ENCODE measurements around the gene SYNM. TPM values are rescaled to one million over a fixed set of nuclear protein-coding genes. Genes with fewer than 3 reads are reported as not detected.

Gene SYNM
- total and polyA plus RNA-seq, 2 experiments from 2014 or later = 5.4 to 8.0 TPM

GRCh38 chr15:99118801-99119546, 14.1 kb downstream of the SYNM start:
- H3K27ac ChIP-seq = no peak overlapping the region
- H3K4me1 ChIP-seq (ENCODE audit: low read depth) = peaks cover 10% of the 10 kb centered on the region
- no peak for DNase-seq (ENCODE audit: low read depth in 1 of 2, low spot score in 1 of 2)
- no peaks in the 10 kb centered on the region for H3K9me3 ChIP-seq (ENCODE audit: low read depth)
- no peaks in the 10 kb centered on the region for H3K36me3 ChIP-seq
- H3K4me3 ChIP-seq = no peak overlapping the region
- TF ChIP-seq CTCF (IDR thresholded peaks at IDR 0.05; ENCODE audit: low read depth, low read length) = no peak
- no peaks in the 10 kb centered on the region for H3K27me3 ChIP-seq

DNA sequence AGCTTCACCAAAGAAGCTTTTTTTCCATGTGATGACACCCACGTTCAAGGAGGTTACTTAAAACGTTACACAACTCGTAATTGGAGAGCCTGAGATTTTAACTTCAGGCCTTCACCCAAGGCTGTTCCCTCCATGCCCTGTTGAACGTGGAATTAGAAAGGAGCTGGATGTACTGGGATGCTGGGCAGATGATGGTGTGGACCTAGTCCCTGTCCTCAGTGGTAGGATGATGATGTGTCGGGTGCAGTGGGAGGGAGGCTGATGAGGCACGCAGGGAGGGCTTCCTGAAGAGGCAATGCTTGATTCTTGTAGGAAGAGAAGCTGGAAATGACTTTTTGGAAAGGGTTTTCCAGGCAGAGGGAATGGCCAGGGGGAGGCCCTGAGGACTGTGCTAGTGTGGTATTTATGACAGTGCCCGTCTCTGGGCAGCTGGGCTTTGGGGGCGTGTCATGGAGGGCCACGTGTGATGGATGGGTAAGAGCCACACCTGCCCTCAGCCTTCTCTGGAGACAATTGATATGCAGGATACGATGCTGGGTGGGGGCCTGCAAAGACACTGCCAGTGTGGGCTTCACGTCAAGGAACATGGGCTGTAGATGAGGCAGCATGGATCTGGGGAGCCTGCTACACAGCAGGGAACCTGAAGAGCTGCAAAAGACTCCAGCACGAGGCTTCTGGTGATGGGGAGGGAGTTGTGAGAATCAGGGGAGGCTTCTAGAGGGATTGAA, 15.3 kb downstream of the SYNM start:
- DNase-seq (ENCODE audit: low read depth in 1 of 2, low spot score in 1 of 2) = peak in 1 of 2 donors; percentile 19
- H3K4me1 ChIP-seq (ENCODE audit: low read depth) = peaks cover 22% of the 10 kb centered on the region
- H3K36me3 ChIP-seq = no peaks in the 10 kb centered on the region
- H3K27ac ChIP-seq = no peak overlapping the region
- no peaks in the 10 kb centered on the region for H3K9me3 ChIP-seq (ENCODE audit: low read depth)
- TF ChIP-seq CTCF (IDR thresholded peaks at IDR 0.05; ENCODE audit: low read depth, low read length) = no peak
- H3K4me3 ChIP-seq = no peak overlapping the region
- H3K27me3 ChIP-seq = no peaks in the 10 kb centered on the region

DNA sequence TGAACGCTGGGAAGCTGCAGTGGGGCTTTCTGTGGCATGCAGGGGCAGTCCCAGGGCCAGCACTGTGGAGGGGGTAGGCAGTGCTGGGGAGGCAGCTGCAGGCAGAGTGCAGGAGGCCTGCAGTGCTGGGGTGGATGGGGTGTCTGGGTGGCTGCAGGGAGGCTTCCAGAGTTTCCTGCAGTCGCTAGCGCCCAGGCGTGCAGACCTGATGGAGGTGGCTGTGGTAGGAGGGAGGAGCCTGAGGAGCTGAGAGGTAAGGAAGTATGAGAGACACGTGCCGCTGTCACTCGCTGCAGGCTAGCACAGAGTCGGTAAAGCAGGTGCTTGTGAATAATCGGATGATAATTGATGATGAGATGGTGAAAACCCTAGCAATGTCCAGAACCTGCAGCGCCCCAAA, 16.3 kb downstream of the SYNM start:
- no peak overlapping the region for H3K27ac ChIP-seq
- no peak for TF ChIP-seq CTCF (IDR thresholded peaks at IDR 0.05; ENCODE audit: low read depth, low read length)
- H3K4me3 ChIP-seq = no peak overlapping the region
- no peaks in the 10 kb centered on the region for H3K36me3 ChIP-seq
- no peak for DNase-seq (ENCODE audit: low read depth in 1 of 2, low spot score in 1 of 2)
- H3K9me3 ChIP-seq (ENCODE audit: low read depth) = no peaks in the 10 kb centered on the region
- no peaks in the 10 kb centered on the region for H3K27me3 ChIP-seq
- peaks cover 27% of the 10 kb centered on the region for H3K4me1 ChIP-seq (ENCODE audit: low read depth)

DNA sequence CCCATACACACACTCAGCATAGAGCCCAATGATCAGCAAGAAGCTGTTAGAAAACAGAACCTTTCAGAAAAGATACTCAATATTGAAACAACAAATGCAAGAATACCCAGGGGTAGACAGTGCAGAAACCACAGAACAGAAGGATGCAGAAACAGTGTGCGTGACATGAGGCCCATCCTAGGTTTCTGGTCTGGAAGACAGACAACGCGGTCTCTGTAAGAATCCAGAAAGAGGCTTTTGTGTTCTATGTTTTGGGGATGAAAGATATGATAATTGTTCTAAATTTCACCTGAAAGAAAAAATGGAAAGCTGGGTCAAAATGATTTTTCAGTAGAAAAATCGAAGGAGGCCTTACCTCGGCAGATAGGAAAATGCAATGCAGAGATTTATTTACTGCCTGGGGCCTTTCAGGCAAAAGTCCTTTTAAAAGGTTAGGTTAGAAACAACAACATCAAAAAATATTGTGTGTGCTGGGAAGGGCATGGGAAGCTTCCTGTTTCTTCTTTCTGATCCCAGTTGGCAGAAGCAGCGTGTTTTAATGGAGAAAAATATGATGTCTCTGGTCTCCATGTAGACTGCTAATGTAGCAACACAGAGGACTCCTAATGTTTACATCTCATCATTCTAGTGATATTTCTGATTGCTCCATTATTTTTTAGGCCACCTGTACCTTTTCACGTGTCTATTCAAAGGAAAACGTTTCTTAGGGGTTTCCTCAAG, 17.0 kb downstream of the SYNM start:
- DNase-seq (ENCODE audit: low read depth in 1 of 2, low spot score in 1 of 2) = no peak
- no peaks in the 10 kb centered on the region for H3K27me3 ChIP-seq
- H3K27ac ChIP-seq = no peak overlapping the region
- H3K4me3 ChIP-seq = no peak overlapping the region
- H3K9me3 ChIP-seq (ENCODE audit: low read depth) = no peaks in the 10 kb centered on the region
- TF ChIP-seq CTCF (IDR thresholded peaks at IDR 0.05; ENCODE audit: low read depth, low read length) = no peak
- H3K4me1 ChIP-seq (ENCODE audit: low read depth) = peaks cover 27% of the 10 kb centered on the region
- no peaks in the 10 kb centered on the region for H3K36me3 ChIP-seq

DNA sequence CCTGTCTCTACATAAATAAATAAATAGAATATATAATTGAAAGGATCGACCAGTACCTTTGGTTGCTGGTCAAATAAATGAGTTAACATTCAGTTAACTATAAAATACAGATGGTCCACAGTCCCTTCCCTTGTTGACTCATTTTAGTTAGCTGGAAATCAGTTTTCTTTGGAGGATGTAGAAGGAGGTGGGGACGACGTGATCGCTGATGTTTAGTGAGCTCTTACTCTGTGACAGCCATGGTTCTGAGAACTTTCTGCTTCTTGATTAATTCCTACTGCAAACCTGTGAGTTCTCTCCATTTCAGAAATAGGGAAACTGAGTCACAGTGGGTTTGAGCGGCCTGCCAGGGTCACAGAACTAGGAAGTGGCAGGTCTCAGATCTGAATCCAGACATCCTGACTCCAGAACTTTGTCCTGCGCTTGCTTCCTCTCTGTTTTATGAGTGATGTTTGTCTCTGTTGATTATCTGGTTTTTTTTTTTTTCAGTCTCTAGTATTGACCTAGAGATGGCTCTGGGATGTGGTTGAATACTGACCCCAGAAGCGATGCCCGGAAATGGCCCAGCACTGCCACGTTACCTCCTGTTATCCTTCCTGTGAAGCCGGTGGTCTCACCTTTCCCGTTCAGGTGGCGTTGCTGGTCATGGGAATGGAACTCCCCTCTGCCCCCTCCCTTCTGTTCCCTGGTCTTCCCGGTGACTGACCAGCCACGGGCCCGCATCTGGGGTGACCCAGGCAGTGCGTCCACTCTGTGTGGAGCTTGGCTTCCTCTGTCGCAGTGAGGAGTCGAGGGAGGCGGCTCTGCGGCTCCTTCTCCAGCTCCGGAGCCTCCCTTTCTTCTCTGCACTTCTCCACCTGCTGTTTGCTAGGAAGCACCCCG, 18.2 kb downstream of the SYNM start:
- Histone ChIP-seq H3K36me3 (no peaks in the 10 kb centered on the region), H3K9me3 (ENCODE audit: low read depth) (no peaks in the 10 kb centered on the region), H3K4me3 (no peak overlapping the region), H3K27ac (peak overlapping the region; percentile 98), H3K27me3 (no peaks in the 10 kb centered on the region), H3K4me1 (ENCODE audit: low read depth) (peaks cover 27% of the 10 kb centered on the region)
- DNase-seq (ENCODE audit: low read depth in 1 of 2, low spot score in 1 of 2) = no peak
- no peak for TF ChIP-seq CTCF (IDR thresholded peaks at IDR 0.05; ENCODE audit: low read depth, low read length)

All from cardiac muscle cell (in vitro differentiated cells and primary cell).